ENCODE measurements around the gene CENPV.
"Not testable (repeated sequence)": the region's sequence is repeated elsewhere in the genome, so short reads cannot be mapped to it uniquely, and the experiment has no call there.

CENPV gene

GRCh38 chr17:16312061-16312460, 41.2 kb downstream of the CENPV start:
- not testable (repeated sequence) for DNase-seq

GRCh38 chr17:16306211-16306610, 47.1 kb downstream of the CENPV start:
- no peak for DNase-seq

GRCh38 chr17:16304830-16305229, 48.4 kb downstream of the CENPV start:
- DNase-seq: peak; percentile 57

- no peak for DNase-seq
These were observed 50.4 kb downstream of the CENPV start for GRCh38 chr17:16302856-16303255.

DNA sequence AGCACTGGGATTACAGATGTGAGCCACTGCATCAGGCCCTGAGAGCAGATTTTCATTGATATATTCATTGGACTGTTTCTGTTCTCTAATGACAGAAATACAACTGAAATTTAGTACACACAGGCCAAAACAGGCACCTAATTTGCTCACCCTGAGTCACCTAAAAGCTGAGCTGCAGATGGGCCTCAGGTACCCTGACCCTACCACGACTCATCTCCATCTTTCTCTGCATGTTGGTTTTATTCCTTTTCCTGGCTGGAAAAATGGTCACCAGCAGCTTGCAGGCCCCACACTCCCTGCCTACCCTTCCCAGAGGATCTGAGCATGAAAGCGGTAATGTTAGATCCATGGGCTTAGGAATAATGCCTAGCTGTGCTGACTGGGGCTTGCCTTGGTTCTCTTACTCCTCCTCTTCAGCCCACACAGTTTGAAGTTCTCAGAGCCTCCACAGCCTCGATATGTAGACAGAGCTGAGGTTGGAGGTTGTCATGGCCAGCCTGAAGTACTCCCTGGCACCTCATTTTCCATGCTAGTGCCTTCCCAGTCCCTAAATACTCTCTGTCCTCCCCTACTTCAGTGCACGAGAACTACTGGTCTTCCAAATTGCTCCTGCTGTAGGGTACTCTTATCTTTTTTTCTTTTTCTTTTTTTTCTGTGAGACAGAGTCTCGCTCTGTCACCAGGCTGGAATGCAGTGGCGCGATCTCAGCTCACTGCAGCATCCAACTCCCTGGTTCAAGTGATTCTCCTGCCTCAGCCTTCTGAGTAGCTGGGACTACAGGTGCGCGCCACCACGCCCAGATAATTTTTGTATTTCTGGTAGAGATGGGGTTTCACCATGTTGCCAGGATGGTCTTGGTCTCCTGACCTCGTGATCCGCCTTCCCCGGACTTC, 51.1 kb downstream of the CENPV start:
- DNase-seq: no peak

GRCh38 chr17:16300554-16300953, 52.7 kb downstream of the CENPV start:
- DNase-seq: no peak

- no peak for DNase-seq
These were observed 55.1 kb downstream of the CENPV start for GRCh38 chr17:16298140-16298662.

DNA sequence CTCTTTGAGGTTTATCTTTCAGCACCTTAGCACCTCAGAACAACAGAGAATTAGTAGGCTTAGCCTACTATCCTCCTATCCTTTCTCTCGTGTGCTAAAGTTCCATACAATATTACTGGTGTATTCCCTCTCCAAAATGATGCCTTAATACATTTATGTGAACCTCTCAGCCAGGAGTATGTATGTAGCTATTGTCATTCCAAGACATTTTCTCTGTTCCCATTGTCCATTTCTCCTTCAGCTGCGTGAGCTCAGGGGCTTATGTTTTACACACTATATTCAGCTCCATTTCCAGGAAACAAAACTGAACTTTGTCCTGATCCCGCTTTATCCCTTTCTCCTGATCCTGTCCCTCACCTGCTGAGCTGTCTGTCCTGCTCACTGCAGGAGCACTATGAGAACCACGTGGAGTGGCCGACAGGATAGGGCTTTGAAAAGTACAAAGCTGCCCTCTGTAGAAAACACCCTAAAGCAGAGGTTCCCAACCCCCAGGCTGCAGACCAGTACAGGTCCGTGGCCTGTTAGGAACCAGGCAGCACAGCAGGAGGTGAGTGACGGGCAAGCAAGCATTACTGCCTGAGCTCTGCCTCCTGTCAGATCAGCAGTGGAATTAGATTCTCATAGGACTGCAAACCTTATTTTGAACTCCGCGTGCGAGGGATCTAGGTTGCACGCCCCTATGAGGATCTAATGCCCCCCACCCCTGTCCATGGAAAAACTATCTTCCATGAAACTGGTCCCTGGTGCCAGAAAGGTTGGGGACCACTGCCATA, 55.7 kb downstream of the CENPV start:
- no peak for DNase-seq

GRCh38 chr17:16296072-16296471, 57.2 kb downstream of the CENPV start:
- not testable (repeated sequence) for DNase-seq

GRCh38 chr17:16294560-16294959, 58.7 kb downstream of the CENPV start:
- DNase-seq: no peak

DNA sequence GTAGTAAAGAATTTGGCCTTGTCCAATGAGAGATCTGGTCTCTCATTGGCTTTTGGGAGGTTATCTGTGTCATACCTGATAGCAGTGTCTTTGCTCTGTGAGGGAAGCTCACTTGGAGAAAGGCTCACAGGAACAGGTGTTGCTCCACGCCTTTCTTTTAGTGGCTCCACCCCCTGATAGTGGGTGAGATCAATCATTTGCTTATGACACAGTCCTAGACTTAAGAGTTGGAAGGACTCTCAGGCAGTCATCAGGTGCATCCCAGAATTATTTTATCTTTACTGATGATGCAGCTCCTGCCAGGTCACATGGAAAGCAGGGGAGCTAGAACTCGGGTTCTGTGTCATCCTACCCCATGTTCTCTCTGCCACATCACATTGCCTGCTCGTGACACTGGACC, 59.3 kb downstream of the CENPV start:
- DNase-seq: no peak
